H9 (cell line): Measurements from ENCODE around the gene CXorf58. TPM values are rescaled to one million over a fixed set of nuclear protein-coding genes. Genes with fewer than 3 reads are reported as not detected.
A peak's percentile ranks its signal among the peaks of the same experiment; 100 is the strongest.

Experiments used
- DNase-seq: peaks from one replicate; pipeline ENCODE4 v3.0.0-alpha.2; 2017
- H2AFZ ChIP-seq: one replicate; pipeline ENCODE4 v1.6.1; 2013; ENCODE audit warnings: mild to moderate bottlenecking, low read length, control low read depth, moderate library complexity
- H2AK5ac ChIP-seq: 2 replicates; pipeline ENCODE4 v1.6.1; 2013; ENCODE audit warnings: low read length, control low read depth, mixed read lengths; ENCODE audit not compliant: insufficient read length
- H2BK120ac ChIP-seq: one replicate; pipeline ENCODE4 v1.6.1; 2013; ENCODE audit warnings: low read depth, mild to moderate bottlenecking, low read length, control low read depth, inconsistent platforms; ENCODE audit not compliant: poor library complexity, severe bottlenecking
- H2BK12ac ChIP-seq: 2 replicates; pipeline ENCODE4 v1.6.1; 2013; ENCODE audit warnings: low read length, control low read depth, mixed read lengths, low read depth; ENCODE audit not compliant: insufficient read length
- H2BK15ac ChIP-seq: 2 replicates; pipeline ENCODE4 v1.6.1; 2013; ENCODE audit warnings: low read depth, low read length, control low read depth
- H2BK20ac ChIP-seq: one replicate; pipeline ENCODE4 v1.6.1; 2013; ENCODE audit warnings: low read depth, mild to moderate bottlenecking, low read length, control low read depth, inconsistent platforms; ENCODE audit not compliant: poor library complexity, severe bottlenecking
- H2BK5ac ChIP-seq: 2 replicates; pipeline ENCODE4 v1.6.1; 2013; ENCODE audit warnings: low read length, control low read depth, mixed read lengths; ENCODE audit not compliant: insufficient read length
- H3K14ac ChIP-seq: 2 replicates; pipeline ENCODE4 v1.6.1; 2013; ENCODE audit warnings: low read length, control low read depth; ENCODE audit not compliant: insufficient read depth
- H3K18ac ChIP-seq: 2 replicates; pipeline ENCODE4 v1.6.1; 2013; ENCODE audit warnings: low read depth, mild to moderate bottlenecking, mixed read lengths, low read length, control low read depth; ENCODE audit not compliant: insufficient read length
- H3K23ac ChIP-seq: 2 replicates; pipeline ENCODE4 v1.6.1; 2013; ENCODE audit warnings: low read length, control low read depth, mixed read lengths, low read depth; ENCODE audit not compliant: insufficient read length
- H3K23me2 ChIP-seq: 2 replicates; pipeline ENCODE4 v1.6.1; 2013; ENCODE audit warnings: low read depth, mild to moderate bottlenecking, mixed read lengths, low read length, control low read depth; ENCODE audit not compliant: insufficient read length, poor library complexity, severe bottlenecking
- H3K27ac ChIP-seq: 2 replicates; pipeline ENCODE4 v1.5.1; 2013; ENCODE audit warnings: low read length, control low read depth, mixed read lengths, low read depth; ENCODE audit not compliant: insufficient read length
- H3K27me3 ChIP-seq: 2 replicates; pipeline ENCODE4 v1.6.1; 2013; ENCODE audit warnings: low read length, control low read depth, inconsistent platforms; ENCODE audit not compliant: insufficient read depth
- H3K4ac ChIP-seq: 2 replicates; pipeline ENCODE4 v1.6.1; 2013; ENCODE audit warnings: low read depth, mild to moderate bottlenecking, control low read depth, inconsistent platforms, low read length, moderate library complexity
- H3K4me1 ChIP-seq: 2 replicates; pipeline ENCODE4 v1.6.1; 2013; ENCODE audit warnings: low read length, control low read depth, inconsistent platforms; ENCODE audit not compliant: insufficient read depth
- H3K4me2 ChIP-seq: 2 replicates; pipeline ENCODE4 v1.6.1; 2013; ENCODE audit warnings: low read length, control low read depth, mixed read lengths; ENCODE audit not compliant: insufficient read length, insufficient read depth
- H3K56ac ChIP-seq: 2 replicates; pipeline ENCODE4 v1.6.1; 2013; ENCODE audit warnings: low read depth, mild to moderate bottlenecking, mixed read lengths, low read length, control low read depth; ENCODE audit not compliant: insufficient read length
- H3K79me1 ChIP-seq: 2 replicates; pipeline ENCODE4 v1.6.1; 2013; ENCODE audit warnings: low read depth, mild to moderate bottlenecking, moderate library complexity, low read length, control low read depth, inconsistent platforms; ENCODE audit not compliant: insufficient read depth, poor library complexity, severe bottlenecking
- H3K79me2 ChIP-seq: 2 replicates; pipeline ENCODE4 v1.6.1; 2013; ENCODE audit warnings: low read length, control low read depth, inconsistent platforms; ENCODE audit not compliant: insufficient read depth
- H3K9ac ChIP-seq: 2 replicates; pipeline ENCODE4 v1.6.1; 2013; ENCODE audit warnings: low read length, control low read depth, mixed read lengths; ENCODE audit not compliant: insufficient read length; ENCODE audit errors: extremely low read depth
- H3K9me3 ChIP-seq: one replicate; pipeline ENCODE4 v1.6.1; 2013; ENCODE audit warnings: low read depth, low read length, inconsistent platforms; ENCODE audit not compliant: control insufficient read depth
- H3T11ph ChIP-seq: one replicate; pipeline ENCODE4 v1.6.1; 2013; ENCODE audit warnings: mild to moderate bottlenecking, low read length, control low read depth, inconsistent platforms
- H4K20me1 ChIP-seq: one replicate; pipeline ENCODE4 v1.6.1; 2013; ENCODE audit not compliant: control insufficient read depth, insufficient read length, insufficient read depth
- H4K5ac ChIP-seq: 2 replicates; pipeline ENCODE4 v1.6.1; 2013; ENCODE audit warnings: low read depth, mild to moderate bottlenecking, mixed read lengths, low read length, control low read depth; ENCODE audit not compliant: insufficient read length
- H4K8ac ChIP-seq: replicated peaks from 2 replicates; pipeline ENCODE4 v1.6.1; 2013; ENCODE audit warnings: low read length, control low read depth, mixed read lengths, low read depth; ENCODE audit not compliant: insufficient read length
- H4K91ac ChIP-seq: 2 replicates; pipeline ENCODE4 v1.6.1; 2013; ENCODE audit warnings: low read depth, mild to moderate bottlenecking, moderate library complexity, mixed read lengths, low read length, control low read depth; ENCODE audit not compliant: insufficient read length
- H3K27ac Mint-ChIP-seq, 3 experiments: 2 replicates in 2 of 3; 3 replicates in 1 of 3; pipeline ENCODE4 v1.8.0; 2020 to 2021; ENCODE audit warnings: mixed read lengths in 3 of 3, mild to moderate bottlenecking in 1 of 3, moderate library complexity in 1 of 3
- H3K27me3 Mint-ChIP-seq: 2 replicates; pipeline ENCODE4 v1.8.0; 2021; ENCODE audit warnings: low read depth, mild to moderate bottlenecking, moderate library complexity, mixed read lengths
- H3K36me3 Mint-ChIP-seq, 3 experiments: 2 replicates in 2 of 3; 3 replicates in 1 of 3; pipeline ENCODE4 v1.8.0; 2020 to 2021; ENCODE audit warnings: low read depth in 3 of 3, mixed read lengths in 3 of 3; ENCODE audit not compliant: insufficient read depth in 1 of 3
- H3K4me1 Mint-ChIP-seq, 2 experiments: 2 replicates each; pipeline ENCODE4 v1.8.0; 2020; ENCODE audit warnings: mixed read lengths in 2 of 2
- H3K4me3 Mint-ChIP-seq, 2 experiments: 2 replicates in 1 of 2; 3 replicates in 1 of 2; pipeline ENCODE4 v1.8.0; 2020 to 2021; ENCODE audit warnings: mild to moderate bottlenecking in 2 of 2, mixed read lengths in 2 of 2, moderate library complexity in 1 of 2
- H3K9me3 Mint-ChIP-seq, 2 experiments: 2 replicates in 1 of 2; 3 replicates in 1 of 2; pipeline ENCODE4 v1.8.0; 2020; ENCODE audit warnings: mild to moderate bottlenecking in 2 of 2, mixed read lengths in 2 of 2, moderate library complexity in 1 of 2
- WGBS: extraction: QIAGEN DNeasy Blood & Tissue Kit; methylation state at CpG from one replicate; pipeline ENCODE4 v1.1.7; 2013; ENCODE audit warnings: missing lambda C conversion rate, low lambda C conversion rate, mixed read lengths; ENCODE audit not compliant: insufficient read length; ENCODE audit errors: extremely low coverage; 5-methylcytosine and 5-hydroxymethylcytosine counted together
- total RNA-seq: library from RNA; stranded (reverse); gene quantifications from 2 replicates; pipeline ENCODE4 v1.2.1, GENCODE V29; 2021
- TF ChIP-seq, protein P1 (sequence below): fragments of 200-600 bp; sonication (generic); conservative IDR thresholded peaks from 3 replicates; pipeline ENCODE4 v1.8.0; 2021; ENCODE audit warnings: antibody characterized with exemption, mild to moderate bottlenecking

CXorf58 gene
- total RNA-seq, 1 experiment from 2014 or later = not detected

DNA sequence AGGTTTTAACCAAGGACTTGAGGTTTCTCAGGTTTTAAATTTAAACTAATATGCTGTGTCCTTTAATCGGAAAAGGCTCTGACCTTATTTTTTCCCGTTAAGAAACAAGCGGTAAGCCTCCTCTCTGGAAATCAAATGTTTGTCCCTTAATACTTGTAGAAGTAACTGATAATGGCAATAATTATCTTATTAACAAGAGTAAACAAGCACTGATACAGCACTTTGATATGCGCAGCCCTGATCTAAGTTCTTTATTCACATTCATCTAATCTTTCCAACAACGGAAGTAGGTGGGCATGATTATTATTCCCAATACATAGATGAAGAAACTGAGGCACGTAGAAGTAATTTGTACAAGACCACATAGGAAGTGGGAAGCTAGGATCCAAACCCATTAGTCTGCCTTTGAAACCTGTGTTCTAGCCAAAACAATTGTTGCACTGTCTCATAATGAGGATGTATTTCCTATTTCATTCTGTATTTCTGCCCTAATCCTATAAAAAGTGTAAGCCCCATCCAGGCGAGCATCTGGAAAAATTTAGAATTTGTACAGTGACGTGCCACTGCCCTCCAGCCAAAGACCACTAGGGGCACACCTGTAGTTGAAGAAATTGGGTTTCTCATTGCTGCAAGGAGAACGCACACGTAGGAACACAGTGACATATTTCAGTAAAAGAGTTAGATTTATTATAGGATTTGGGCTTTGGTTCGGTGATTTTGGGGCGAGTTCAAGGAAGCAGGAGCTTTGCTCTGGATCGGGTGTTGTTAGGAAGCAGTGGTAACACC lies 606 bp downstream of the CXorf58 start:
- H3K4me3 Mint-ChIP-seq = peak overlapping the region; percentile 87 to 94
- H3K4me1 Mint-ChIP-seq = peaks cover 20 to 24% of the 10 kb centered on the region in 2 experiments
- Histone ChIP-seq H4K5ac (no peak overlapping the region), H3K4me1 (peaks cover 3% of the 10 kb centered on the region; the same call in 1 of the 2 replicates), H2BK5ac (no peak overlapping the region), H4K20me1 (no peaks in the 10 kb centered on the region), H3K18ac (no peak overlapping the region), H3K79me1 (no peaks in the 10 kb centered on the region), H3K9ac (no peak overlapping the region), H3K23ac (no peak overlapping the region), H3K4me2 (peak overlapping the region; percentile 25), H3K56ac (no peak overlapping the region), H2BK20ac (no peak overlapping the region), H3K9me3 (no peaks in the 10 kb centered on the region), H3T11ph (no peak overlapping the region), H2BK120ac (no peak overlapping the region), H3K27me3 (no peaks in the 10 kb centered on the region), H2BK12ac (no peak overlapping the region), H4K8ac (no peak overlapping the region), H3K23me2 (no peaks in the 10 kb centered on the region), H2AK5ac (no peak overlapping the region), H3K79me2 (peaks cover 2% of the 10 kb centered on the region; the same call in 1 of the 2 replicates), H3K27ac (no peak overlapping the region), H2BK15ac (no peak overlapping the region), H2AFZ (no peak overlapping the region), H3K4ac (no peak overlapping the region), H3K14ac (no peak overlapping the region), H4K91ac (no peak overlapping the region)
- H3K27me3 Mint-ChIP-seq = no peaks in the 10 kb centered on the region; the same call in 1 of the 2 replicates
- peak; percentile 51 for DNase-seq
- no CpG with 5 or more reads among the region's 13 CpGs for WGBS
- peak overlapping the region; percentile 66 to 75 (median 69); a peak in 5 of 7 replicates for H3K27ac Mint-ChIP-seq
- H3K36me3 Mint-ChIP-seq = peaks cover 4 to 9% (median 4%) of the 10 kb centered on the region in 3 experiments; a peak in 6 of 7 replicates
- H3K9me3 Mint-ChIP-seq = no peaks in the 10 kb centered on the region
- TF ChIP-seq, protein P1, sequence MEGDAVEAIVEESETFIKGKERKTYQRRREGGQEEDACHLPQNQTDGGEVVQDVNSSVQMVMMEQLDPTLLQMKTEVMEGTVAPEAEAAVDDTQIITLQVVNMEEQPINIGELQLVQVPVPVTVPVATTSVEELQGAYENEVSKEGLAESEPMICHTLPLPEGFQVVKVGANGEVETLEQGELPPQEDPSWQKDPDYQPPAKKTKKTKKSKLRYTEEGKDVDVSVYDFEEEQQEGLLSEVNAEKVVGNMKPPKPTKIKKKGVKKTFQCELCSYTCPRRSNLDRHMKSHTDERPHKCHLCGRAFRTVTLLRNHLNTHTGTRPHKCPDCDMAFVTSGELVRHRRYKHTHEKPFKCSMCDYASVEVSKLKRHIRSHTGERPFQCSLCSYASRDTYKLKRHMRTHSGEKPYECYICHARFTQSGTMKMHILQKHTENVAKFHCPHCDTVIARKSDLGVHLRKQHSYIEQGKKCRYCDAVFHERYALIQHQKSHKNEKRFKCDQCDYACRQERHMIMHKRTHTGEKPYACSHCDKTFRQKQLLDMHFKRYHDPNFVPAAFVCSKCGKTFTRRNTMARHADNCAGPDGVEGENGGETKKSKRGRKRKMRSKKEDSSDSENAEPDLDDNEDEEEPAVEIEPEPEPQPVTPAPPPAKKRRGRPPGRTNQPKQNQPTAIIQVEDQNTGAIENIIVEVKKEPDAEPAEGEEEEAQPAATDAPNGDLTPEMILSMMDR = peak; percentile 77
